ENCODE results near the gene MOK. TPM values are rescaled to one million over a fixed set of nuclear protein-coding genes. Genes with fewer than 3 reads are reported as not detected.

MOK gene
- total and polyA plus RNA-seq, 2 of the 4 experiments (the other 2 are of a cell fraction), result 16.8 to 48.5 TPM

GRCh38 chr14:102185360-102185759 is 119.6 kb downstream of the MOK start:
- Histone ChIP-seq H2BK20ac (ENCODE audit: low read depth, low read length) (no peak overlapping the region), H2BK120ac (ENCODE audit: low read depth, low read length) (no peak overlapping the region), H3K36me3 (ENCODE audit: control insufficient read depth, insufficient read depth, low read length) (no peaks in the 10 kb centered on the region), H3K27ac (ENCODE audit: insufficient read depth, low read length) (no peak overlapping the region), H3K4ac (ENCODE audit: low read depth, low read length) (no peak overlapping the region), H2AK5ac (ENCODE audit: low read depth, low read length) (no peak overlapping the region), H3K9ac (ENCODE audit: low read depth, low read length) (no peak overlapping the region), H2BK5ac (ENCODE audit: low read depth, low read length, poor library complexity, severe bottlenecking) (no peak overlapping the region), H2BK15ac (ENCODE audit: low read depth, low read length) (no peak overlapping the region), H3K56ac (ENCODE audit: extremely low read depth, insufficient read depth, low read length) (no peak overlapping the region), H2AFZ (replicated peaks; ENCODE audit: low read length, poor library complexity) (no peak overlapping the region), H4K20me1 (ENCODE audit: insufficient read depth, low read length) (peaks cover 74% of the 10 kb centered on the region), H3K9me1 (ENCODE audit: insufficient read depth, low read length) (peaks cover 20% of the 10 kb centered on the region), H3K27me3 (ENCODE audit: control insufficient read depth, insufficient read depth, low read length) (no peaks in the 10 kb centered on the region), H3K9me3 (ENCODE audit: control insufficient read depth, insufficient read depth, low read length) (no peaks in the 10 kb centered on the region), H3K4me1 (ENCODE audit: control insufficient read depth, insufficient read depth, low read length) (peaks cover 11% of the 10 kb centered on the region), H2AK9ac (replicated peaks; ENCODE audit: low read depth, low read length, poor library complexity) (no peak overlapping the region), H3K79me1 (ENCODE audit: low read depth in 1 of 2, low read length in 2 of 2) (peaks cover 48 to 79% of the 10 kb centered on the region in 2 experiments), H3K23ac (ENCODE audit: low read depth, low read length) (no peak overlapping the region), H3K4me3 (ENCODE audit: insufficient read depth, low read depth, low read length) (no peak overlapping the region), H4K8ac (ENCODE audit: low read depth in 2 of 2, low read length in 2 of 2) (no peak overlapping the region), H4K5ac (ENCODE audit: low read depth, low read length) (no peak overlapping the region), H3K4me2 (ENCODE audit: low read depth, low read length) (no peak overlapping the region), H4K91ac (ENCODE audit: insufficient read depth, low read depth, low read length) (no peak overlapping the region), H3K18ac (ENCODE audit: low read depth, low read length) (no peak overlapping the region), H3K14ac (replicated peaks; ENCODE audit: low read depth, low read length) (no peak overlapping the region)
- BruUV-seq (replicated peaks), result no TSS peak
- intact Hi-C loops (cut with micrococcal nuclease) (no loop called here), in situ Hi-C loops (cut with MboI; ENCODE audit: low sequenced_read_pairs) (no loop called here), dilution Hi-C loops (cut with HindIII; ENCODE audit: low sequenced_read_pairs, unreplicated experiment) (no loop called here)
- TF ChIP-seq CTCF (conservative IDR thresholded peaks at IDR 0.05; ENCODE audit: low read depth, low read length), result no peak
- TF ChIP-seq ELK1 (IDR thresholded peaks at IDR 0.05; ENCODE audit: borderline replicate concordance, low read depth, low read length), result no peak
- no peak for TF ChIP-seq RCOR1 (IDR thresholded peaks at IDR 0.05; ENCODE audit: insufficient replicate concordance, low read length)
- no peak for TF ChIP-seq MAFK (IDR thresholded peaks at IDR 0.05; ENCODE audit: low read depth, low read length)
- WGBS, 2 experiments (ENCODE audit: extremely low coverage in 2 of 2, insufficient read length in 1 of 2), result 100% methylated on average over 4 of the region's 8 CpGs; no CpG with 5 or more reads in 1 of the 2 experiments
- ATAC-seq (ENCODE audit: low read depth), result no peak
- ChIA-PET POLR2A (ENCODE audit: unreplicated experiment) (no interaction called here), CTCF (no interaction called here)
- no peak for DNase-seq
